HG02571 (cell line): ENCODE measurements around the gene GALK2.
"Not testable (repeated sequence)": the region's sequence is repeated elsewhere in the genome, so short reads cannot be mapped to it uniquely, and the experiment has no call there.

ENCODE experiments used
- ATAC-seq: cut with Tn5 transposase; IDR thresholded peaks from one replicate; pipeline ENCODE4 v1.9.1; 2021; ENCODE audit warnings: mild to moderate bottlenecking, moderate library complexity; ENCODE audit not compliant: unreplicated experiment

GALK2 gene

GRCh38 chr15:49328941-49329340 lies 158.9 kb downstream of the GALK2 start:
- no peak for ATAC-seq

GRCh38 chr15:49330166-49330565 lies 160.1 kb downstream of the GALK2 start:
- no peak for ATAC-seq

- no peak for ATAC-seq
Measured at GRCh38 chr15:49331442-49331841, 161.4 kb downstream of the GALK2 start.

- no peak for ATAC-seq
Measured at GRCh38 chr15:49331951-49332350, 161.9 kb downstream of the GALK2 start.

GRCh38 chr15:49339656-49340055 lies 169.6 kb downstream of the GALK2 start:
- no peak for ATAC-seq

GRCh38 chr15:49343546-49343945 lies 173.5 kb downstream of the GALK2 start:
- ATAC-seq, result no peak

GRCh38 chr15:49354439-49354838 lies 184.4 kb downstream of the GALK2 start:
- not testable (repeated sequence) for ATAC-seq

GRCh38 chr15:49361370-49361769 lies 191.3 kb downstream of the GALK2 start:
- no peak for ATAC-seq

GRCh38 chr15:49366496-49366895 lies 196.4 kb downstream of the GALK2 start:
- no peak for ATAC-seq

GRCh38 chr15:49370782-49371181 lies 200.7 kb downstream of the GALK2 start:
- no peak for ATAC-seq

- no peak for ATAC-seq
Measured at GRCh38 chr15:49372366-49372765, 202.3 kb downstream of the GALK2 start.

- no peak for ATAC-seq
Measured at GRCh38 chr15:49379996-49380395, 209.9 kb downstream of the GALK2 start.

- no peak for ATAC-seq
Measured at GRCh38 chr15:49380912-49381311, 210.9 kb downstream of the GALK2 start.
